Amniotic stem cell (primary cell): ENCODE results near the gene NRAP.
"Not testable (repeated sequence)": the region's sequence is repeated elsewhere in the genome, so short reads cannot be mapped to it uniquely, and the experiment has no call there.

ENCODE experiments used
- DNase-seq: peaks from one replicate; lab custom pipeline; 2025; lab: John Stamatoyannopoulos, UW

The NRAP gene

DNA sequence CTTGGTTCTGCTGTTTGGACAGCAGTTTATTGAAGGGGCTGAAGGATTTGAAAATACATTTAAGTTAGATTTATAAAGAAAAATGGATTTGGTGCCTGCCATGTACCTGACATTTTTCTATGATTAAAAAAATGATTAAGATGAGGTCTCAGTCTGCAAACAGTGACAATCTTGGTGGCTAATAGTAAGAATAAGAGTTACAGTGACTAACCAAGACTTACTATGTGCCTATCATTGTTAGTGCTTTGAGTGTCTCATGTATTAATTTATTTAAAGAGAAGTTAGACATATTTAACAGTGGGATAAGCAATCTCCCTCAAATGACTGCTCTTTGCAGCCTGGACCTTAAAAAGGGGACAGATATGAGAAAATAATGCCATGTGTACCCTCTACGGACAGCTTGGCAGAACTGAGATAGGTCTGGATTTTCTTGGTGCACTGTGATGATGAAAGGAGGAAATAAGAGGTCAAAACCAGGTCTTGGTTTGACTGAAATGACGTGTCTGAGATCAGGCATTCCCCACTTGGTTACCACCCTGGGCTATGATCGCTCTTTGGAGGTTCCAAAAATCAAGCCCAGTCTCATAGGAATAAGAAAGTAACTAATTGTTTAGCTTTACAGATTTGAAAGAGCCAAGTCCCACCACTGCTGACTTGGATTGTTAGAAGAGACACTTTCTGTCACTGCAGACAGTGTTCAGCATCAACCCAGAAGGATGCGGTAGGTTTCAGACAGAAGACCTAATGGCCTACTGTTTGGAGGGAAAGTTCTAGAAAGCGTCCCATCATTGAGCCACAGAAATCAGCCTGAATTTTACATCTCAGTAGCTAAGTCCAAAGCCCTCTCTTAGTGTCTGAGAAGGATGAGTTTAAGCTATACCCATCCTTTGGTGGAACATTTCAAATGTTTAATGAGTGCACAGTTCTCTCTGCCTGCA, 18.0 kb upstream of the NRAP start:
- no peak for DNase-seq

DNA sequence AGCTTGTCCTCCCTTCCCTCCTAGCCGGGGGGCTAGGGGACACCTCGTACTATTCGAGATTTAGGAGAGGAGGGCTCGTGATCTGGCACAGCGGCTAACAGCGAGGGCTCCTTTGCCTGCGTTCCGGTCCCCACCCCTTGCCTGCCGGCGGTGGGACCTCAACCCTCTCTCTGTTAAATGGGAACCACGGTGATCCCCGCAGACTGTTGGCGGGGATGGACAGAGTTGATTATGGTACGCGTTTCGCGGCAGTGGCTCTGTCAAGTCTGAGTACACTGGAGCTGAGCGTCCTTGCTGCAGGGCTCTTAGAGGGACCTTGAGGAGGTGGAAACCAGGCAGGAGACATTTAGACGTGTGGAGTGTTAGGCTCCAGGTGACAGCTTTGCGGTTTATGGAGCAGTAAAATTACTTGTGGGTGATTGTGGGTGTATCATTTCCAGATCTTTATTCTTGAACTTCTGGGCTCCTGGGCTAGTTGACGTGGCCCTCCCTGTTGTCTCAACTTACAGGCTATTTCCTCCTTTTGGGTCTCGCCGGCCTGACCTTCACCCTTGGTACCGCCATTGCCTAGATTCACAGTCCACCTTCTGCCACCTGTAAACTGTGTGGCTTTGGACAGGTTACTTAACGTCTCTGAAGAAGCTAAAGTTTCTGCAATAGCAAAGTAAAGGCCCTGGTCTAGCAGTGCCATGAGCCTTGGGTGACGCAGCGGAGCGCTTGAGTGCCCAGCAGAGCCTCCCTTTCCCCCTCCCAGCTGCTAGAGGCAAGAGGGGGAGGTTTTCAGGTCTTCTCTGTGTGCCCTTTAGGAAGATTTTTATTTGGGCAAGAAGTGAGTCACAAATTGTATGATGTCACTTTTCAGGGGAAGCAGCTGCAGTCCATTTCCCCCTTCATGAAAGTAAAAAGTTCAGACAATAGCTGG, 16.6 kb upstream of the NRAP start:
- DNase-seq: no peak

GRCh38 chr10:113679463-113680189, 15.8 kb upstream of the NRAP start, which contains the start of gene CASP7:
Gene CASP7, plus strand, starts transcription at chr10:113679912. Its CDS starts 17,582 bp downstream, at chr10:113697494.
- DNase-seq: peak; percentile 43

DNA sequence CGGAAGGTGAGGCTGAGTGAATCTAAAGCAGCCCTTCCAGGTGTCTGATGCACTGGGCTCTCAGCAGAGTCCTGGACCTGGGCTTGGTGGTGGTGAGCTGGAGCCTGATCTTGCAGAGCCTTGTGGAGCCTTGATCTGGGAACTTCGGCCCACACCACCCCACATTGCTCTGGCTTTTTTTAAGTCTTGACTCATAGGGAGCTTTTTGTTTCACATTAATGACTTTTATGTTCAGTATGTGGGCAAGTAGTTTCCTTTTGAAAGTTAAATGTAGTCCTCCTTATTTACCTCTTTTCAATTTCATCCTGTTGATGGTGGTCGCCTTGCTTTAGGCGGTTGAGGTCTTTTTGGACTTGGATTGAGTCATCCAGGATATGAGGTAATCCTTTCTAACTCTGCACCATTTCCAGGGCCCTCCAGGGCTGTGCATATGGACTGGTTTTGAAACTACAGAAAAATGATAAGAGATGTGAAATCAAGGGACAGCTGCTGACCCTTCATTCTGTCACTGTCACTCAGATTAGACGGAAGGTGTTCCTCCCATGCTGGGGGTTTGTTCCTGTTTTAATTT, 2.9 kb upstream of the NRAP start:
- DNase-seq: no peak

DNA sequence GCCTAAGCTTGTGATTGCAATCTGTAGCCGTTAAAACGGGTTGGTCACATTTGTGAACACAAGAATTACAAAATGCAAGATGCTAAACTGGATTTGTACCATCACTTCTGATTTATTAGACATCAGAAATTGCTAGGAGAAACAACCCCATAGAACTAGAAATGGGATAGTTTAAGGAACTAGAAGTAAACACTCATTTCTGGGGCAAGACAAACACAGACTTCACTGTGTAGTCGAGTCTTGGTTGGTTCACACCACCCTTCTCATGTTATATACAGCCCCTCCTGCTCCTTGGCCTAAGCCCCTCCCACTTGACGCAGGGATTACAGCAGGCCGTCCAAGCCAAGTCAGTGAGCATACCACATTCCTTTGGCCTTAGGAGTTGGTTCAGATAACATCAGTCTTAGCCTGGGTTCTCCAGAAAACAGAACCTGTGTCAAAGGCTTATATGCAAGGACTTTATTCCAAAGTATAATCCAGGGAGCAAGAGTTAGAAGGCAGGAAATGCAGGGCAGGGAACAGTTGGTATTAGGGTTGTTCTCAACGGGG, 2.0 kb upstream of the NRAP start:
- DNase-seq: peak; percentile 48

GRCh38 chr10:113665352-113665751, 1.5 kb upstream of the NRAP start:
- no peak for DNase-seq

- no peak for DNase-seq
Observed at GRCh38 chr10:113663142-113663541, 699 bp downstream of the NRAP start.

- DNase-seq: no peak
Observed at GRCh38 chr10:113661332-113661731, 2.5 kb downstream of the NRAP start.

DNA sequence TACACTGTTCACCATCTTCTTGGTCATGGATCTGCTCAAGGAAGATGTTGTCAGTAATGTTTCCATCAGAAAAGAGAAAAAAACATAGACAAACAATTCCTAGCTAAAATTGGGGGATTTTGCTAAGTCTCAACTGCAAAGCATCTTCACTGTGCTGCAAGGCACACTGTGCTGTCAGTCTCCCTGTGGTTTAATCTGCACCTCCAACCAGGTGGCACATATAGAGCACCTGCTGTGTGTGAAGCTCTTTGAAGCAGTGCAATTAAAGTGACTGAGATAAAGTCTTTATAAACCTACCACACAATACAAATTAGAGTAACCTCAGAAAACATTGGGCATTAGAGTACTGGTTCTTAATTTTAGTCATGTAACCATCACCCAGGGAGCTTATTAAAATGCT, 6.3 kb downstream of the NRAP start:
- DNase-seq: no peak

DNA sequence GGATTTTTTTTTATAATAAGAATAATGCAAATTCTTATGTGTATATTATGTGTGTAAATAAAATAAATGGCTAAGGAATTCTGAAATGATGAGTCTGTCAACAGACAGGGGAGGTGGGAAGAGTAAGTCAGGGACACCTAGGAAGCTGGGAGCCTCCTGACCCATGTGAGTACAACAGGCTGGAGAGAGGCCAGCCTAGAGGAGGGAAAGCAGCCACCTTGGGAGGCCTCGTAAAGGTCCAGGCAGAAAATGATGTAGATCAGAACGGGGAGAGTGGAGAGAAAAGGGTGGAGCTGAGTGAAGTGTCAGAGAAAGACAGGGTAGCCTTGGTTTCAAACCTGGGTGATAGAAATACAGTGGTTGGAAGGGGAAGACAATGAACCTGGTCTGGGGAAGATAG, 6.9 kb downstream of the NRAP start:
- DNase-seq: no peak

GRCh38 chr10:113652456-113652855, 11.4 kb downstream of the NRAP start:
- DNase-seq: not testable (repeated sequence)

- DNase-seq: no peak
Observed at GRCh38 chr10:113651898-113652297, 11.9 kb downstream of the NRAP start.

GRCh38 chr10:113651021-113651420, 12.8 kb downstream of the NRAP start:
- no peak for DNase-seq

GRCh38 chr10:113650172-113650571, 13.7 kb downstream of the NRAP start:
- DNase-seq: no peak

- no peak for DNase-seq
Observed at GRCh38 chr10:113648478-113648877, 15.4 kb downstream of the NRAP start.

DNA sequence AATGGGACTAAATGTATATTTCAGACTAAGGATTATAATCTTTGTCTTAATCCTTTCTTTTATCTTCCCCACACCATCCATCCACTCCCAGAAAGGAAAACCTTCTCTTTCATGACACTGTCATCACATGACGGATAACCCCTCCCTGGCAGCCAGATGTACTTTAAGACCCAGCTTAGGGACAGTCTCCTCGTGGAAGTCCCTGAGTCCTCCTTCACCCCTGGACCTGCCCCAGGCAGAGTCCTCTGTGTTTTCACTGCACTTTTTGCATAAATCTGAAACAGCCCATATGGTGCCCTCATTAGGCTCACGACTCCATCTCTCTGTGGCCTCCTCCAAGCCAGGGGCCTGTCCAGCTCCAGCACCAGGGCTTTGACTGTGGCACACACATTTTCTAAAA, 16.0 kb downstream of the NRAP start:
- no peak for DNase-seq

DNA sequence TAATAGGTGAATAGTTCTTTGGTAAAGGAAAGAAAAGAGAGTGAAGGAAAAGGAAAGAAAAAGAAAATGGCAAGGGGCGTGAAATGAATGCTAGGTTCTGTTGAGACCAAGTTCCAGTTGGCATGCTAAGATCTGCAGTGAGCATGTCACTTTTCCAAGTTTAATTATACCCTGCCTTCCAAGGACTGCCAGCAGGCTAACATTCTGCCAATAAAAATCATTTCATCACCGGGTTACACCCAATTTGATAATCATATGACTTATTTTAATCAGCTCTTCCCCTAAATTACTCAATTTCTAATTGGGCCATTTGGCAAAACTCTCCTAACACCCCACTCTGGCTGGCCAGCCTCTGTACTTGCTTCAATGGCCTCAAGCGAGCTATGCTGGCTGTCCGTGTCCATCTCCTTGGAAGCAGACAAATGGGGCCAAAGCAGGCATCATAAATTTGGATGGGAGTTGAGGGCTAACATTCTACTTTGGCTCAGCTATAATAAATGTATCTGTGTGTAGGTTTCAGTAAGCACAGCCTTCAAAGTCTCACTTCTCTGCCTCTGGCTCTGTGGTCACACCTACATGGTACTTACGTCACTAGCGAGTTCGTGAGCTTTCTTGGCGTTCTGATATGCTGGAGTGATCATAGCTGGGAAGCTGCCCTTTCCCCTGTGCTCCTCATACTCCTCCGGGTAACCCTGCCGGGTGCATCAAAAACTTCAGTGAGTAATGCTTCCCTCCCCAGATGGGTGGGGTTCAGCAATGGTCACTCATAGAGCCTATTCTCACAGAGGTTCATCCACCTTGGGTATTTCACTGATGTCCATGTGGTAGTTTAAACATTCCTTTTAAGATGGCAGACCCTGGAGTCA, 17.3 kb downstream of the NRAP start:
- DNase-seq: no peak

DNA sequence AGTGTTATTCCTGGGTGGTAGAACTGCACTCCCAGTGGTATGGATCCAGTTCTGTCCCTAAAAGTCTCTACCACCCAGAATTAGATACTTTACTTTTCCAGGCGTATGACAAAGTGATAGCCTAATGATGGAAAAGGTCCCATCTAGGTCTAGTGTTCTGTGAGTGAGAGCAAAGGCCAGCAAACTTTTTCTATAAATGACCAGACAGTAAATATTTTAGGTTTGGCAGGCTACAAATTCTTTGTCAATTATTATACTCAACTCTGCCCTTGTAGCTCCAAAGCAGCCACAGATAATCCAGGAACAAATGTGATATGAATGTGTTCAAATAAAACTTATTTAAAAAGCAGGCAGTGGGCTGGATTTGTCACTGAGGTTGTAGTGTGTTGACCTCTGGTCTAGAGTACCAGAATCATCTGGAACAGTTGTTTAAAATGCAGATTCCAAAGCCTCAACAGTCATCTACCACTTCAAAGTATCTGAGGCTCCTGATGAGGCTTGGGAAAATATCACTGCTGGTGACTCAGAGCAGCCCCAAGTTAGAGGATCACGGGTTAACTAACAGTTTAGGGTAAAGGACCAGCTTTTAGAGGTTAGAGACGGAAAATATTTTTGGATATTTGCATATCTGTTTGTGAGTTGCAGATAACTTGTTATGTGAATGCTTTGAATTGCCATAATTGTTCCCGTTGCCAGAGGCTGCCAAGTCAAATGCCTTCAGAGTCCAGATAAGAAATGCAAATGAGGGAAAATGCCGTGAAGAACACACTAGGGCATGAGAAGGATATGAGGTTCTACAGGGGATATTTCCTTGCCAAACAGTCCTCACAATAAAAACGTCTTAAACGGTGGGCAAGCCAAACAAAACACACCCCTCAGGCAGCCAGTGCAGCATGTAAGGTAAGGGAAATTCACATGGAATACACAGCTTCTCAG, 19.4 kb downstream of the NRAP start:
- no peak for DNase-seq

DNA sequence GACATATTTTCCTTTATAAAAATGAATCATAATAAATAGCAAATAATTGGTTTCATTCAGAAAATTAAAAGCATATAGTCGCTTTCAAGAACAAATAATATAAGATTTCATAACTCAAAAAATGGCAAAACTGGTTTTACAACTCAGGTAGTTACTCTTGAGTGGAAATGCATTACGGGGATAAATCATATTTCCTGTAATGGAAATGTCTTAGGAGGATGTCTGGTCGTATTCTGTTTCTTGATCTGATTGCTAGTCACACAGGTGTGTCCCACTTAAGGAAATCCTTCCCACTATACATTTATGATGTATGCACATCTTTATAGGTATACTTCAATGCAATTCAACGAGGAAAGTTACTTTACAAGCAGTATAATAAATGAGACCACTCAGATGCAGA, 20.7 kb downstream of the NRAP start:
- DNase-seq: no peak
